Measurements from ENCODE around the gene RPTOR.
"Not testable (repeated sequence)": the region's sequence is repeated elsewhere in the genome, so short reads cannot be mapped to it uniquely, and the experiment has no call there.

RPTOR gene

DNA sequence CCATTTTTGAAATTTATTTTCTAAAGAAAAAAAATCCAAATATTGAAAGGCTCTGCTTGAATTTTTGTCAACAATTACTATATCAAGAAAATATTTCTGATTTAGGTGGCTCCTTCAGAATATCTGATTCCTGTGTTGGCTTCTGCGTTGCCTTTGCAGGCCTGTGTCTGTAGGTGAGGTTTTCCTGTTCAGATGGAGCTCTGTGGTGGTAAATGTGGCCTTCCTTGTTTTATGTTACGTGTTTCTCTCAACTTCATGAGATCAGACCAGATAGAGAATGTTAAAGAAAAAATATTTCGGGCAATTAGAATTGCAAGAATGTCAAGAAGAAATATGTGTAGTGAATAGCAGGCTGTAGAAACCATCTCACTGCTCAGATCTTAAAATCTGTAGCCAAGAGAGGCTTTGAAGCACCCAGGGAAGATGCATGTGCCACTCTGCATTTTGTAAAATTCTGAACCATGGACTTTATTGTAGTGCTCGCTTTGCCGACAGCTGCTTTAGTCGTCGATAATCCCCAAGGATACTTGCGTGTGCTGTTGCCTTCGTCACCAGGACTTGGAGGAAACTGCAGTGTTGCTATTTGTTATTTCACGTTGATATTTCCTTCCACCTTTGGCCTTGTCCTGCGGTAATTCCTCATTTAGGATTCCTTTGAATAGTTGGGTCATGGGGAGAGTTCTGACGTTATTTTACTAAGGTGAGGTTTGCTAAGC lies 69.9 kb downstream of the RPTOR start:
- DNase-seq (ENCODE audit: low read depth in 2 of 2) = no peak

DNA sequence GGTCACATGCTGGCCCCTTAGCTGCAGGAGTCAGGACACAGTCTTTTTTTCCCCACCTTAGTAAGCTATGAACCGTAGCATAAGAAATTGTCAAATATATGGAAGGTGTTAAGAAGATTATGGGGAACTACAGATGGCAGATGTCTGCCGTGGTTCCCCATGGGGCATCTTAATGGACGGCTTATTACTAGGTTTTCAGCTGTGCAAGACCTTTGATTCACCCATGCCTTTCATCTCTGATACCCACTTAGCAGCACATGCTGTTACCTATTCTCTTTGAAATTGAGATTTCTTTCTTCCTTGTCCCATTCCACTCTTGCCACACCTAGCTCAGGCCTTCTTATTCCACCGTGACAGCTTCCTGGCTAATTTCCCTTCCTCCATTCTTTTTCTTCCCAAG lies 70.7 kb downstream of the RPTOR start:
- DNase-seq (ENCODE audit: low read depth in 2 of 2) = no peak

DNA sequence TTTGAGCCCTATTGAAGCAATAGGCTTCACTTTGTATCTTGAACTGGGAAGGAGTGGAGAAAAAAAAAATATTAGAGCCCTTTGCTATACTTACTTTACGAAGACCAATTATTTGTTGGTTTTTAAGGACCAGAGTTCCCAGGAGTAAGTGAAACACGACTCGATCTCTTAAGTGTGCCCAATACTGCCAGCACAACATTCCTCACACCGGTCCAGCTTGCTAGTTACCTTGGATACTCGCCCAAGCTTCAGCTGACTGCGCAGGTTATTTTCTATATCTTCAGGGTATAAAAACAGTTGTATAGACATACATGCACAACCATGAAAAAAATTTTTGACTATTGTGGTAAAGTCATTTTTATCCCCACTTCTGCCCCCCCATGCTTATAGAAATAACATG lies 72.1 kb downstream of the RPTOR start:
- no peak for DNase-seq (ENCODE audit: low read depth in 2 of 2)

DNA sequence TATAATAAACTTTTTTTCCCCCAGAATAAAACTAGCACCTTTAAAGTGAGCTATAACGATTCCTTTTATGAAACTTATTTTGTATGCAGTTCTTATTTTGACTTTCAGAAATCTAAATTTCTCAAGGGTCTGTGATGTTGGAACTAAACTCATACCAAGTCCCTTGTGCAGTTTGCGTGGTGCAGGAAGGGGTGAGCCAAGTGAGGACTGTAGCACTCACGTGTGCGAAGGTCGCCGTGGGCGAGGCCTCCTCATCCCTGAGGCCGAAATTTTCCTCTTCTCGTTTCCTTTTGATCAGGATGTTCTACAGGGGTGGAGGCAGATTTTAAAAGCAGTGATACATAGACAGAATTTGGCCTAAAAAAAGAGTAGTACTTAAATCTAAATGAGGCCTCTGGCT lies 73.7 kb downstream of the RPTOR start:
- no peak for DNase-seq (ENCODE audit: low read depth in 2 of 2)

DNA sequence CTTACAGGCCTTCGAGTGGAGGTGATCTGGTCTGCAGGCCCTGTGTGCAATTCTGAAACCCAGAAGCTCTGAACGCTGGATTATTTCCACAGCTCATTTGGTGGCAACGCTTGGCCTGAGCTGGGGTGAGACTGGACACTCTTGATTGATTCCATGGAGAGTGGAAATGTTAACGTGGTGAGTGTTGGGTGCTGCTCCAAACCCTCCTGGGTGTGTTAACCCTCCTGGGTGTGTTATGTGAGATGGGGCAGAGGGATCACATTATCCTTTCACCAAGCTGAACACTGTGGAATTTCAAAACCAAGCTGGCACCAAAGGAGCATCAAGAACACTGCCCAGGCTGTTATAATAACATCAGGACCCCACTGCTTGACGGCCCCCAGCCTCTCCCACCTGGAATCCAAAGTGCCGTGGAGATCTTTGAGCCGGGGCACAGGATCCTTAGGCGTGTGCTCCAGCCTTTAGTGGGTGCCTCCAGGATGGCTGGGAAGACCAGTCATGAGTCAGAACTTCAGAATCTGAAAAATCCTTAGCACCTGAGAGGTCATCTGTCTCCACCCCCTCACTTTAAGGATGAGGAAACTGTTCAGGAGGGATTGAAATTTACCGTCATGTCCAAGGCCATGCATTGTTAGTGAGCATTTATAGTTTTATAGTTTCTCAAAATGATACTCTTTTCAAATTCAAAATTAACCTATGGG lies 75.0 kb downstream of the RPTOR start:
- DNase-seq (ENCODE audit: low read depth in 2 of 2) = no peak

DNA sequence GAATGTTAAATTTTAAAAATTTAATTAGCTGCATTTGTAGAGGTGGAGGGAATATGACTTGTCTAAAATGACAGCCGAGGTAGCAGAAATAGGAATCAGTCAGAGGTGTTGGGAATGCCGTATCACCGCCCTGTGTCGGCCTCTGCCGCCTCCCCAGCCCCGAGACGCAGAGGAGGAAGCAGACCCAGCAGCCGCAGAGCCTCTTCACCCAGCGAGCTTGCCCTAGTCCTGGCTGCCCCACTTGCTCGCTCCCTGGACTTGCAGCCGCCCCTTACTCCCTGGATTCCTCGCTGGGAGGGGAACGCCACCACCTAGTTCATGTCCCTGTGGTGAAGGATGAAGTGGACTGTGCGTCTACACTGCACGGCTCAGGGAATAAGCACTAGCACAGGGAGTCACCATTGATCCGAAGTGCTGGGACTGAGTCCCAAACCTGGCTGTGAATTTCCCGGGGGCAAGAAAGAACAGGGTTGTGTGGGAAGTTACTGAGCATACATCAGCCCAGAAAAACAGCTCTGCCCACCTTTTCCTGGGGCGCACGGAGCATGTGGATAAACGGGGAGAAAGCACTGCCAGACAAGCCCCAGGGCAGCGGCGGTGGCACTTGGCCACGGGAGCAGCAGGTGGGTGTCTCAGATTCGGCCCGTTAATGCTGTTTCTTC lies 76.8 kb downstream of the RPTOR start:
- DNase-seq (ENCODE audit: low read depth in 2 of 2) = no peak

DNA sequence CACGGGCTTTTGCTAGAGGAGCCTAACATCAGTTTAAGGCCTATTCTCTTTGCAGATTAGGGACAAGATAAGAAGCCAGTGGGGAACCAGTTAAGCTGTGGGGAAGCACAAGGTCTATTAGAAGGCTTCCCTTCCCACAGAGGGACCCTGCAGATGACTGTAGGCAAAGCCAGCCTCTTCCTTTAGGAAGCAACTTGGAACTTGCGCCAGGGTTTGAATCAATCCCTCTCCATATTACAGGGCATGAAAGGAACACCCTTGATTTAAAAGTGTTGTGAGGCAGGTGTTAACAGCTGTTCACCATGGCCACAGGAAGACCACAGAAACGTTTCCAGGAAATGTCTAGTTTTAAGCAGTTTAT lies 77.3 kb downstream of the RPTOR start:
- no peak for DNase-seq (ENCODE audit: low read depth in 2 of 2)

DNA sequence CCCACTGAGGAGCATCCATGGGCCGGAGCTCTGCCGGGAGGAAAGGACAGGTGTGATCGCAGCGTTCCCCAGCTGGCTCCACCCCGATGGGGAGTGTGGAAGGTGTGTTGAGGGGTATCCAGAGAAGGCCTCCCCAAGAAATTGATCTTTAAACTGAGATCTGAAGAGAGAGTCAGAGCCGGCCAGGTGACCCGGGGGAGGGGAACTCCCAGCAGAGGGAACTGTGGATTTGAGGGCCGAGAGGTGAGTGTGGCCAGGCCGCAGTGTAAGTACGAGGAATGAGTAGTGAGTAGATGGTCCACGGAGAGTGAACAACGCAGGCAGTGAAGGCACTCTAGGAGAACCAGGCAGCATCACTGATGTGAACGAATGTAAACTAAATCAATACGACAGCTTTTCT lies 80.2 kb downstream of the RPTOR start:
- DNase-seq (ENCODE audit: low read depth in 2 of 2) = no peak

DNA sequence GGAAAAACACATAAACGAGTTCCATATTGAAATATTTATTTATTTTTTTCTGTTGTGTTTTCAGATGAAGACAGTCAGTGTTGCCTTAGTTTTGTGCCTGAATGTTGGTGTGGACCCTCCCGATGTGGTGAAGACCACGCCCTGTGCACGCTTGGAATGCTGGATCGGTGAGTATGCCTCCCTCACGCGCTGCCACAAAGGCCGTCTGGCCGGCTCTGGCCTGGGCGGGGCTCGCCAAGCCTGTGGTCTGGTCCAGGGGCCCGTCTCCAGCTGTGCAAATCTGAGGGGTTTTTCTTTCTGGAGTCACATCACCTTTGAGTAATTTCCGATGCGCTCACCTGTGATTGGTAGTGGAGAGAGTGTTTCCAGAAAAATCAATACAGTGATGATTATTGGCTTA lies 81.0 kb downstream of the RPTOR start:
- no peak for DNase-seq (ENCODE audit: low read depth in 2 of 2)

DNA sequence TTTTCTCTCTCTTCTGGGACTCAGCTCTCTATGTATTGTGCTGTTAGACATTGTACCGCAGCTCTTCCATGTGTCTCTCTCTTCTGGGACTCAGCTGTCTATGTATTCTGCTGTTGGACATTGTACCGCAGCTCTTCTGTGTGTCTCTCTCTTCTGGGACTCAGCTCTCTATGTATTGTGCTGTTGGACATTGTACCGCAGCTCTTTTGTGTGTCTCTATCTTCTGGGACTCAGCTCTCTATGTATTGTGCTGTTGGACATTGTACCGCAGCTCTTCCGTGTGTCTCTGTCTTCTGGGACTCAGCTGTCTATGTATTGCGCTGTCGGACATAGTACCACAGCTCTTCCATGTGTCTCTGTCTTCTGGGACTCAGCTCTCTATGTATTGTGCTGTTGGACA lies 84.2 kb downstream of the RPTOR start:
- not testable (repeated sequence) for DNase-seq (ENCODE audit: low read depth in 2 of 2)

DNA sequence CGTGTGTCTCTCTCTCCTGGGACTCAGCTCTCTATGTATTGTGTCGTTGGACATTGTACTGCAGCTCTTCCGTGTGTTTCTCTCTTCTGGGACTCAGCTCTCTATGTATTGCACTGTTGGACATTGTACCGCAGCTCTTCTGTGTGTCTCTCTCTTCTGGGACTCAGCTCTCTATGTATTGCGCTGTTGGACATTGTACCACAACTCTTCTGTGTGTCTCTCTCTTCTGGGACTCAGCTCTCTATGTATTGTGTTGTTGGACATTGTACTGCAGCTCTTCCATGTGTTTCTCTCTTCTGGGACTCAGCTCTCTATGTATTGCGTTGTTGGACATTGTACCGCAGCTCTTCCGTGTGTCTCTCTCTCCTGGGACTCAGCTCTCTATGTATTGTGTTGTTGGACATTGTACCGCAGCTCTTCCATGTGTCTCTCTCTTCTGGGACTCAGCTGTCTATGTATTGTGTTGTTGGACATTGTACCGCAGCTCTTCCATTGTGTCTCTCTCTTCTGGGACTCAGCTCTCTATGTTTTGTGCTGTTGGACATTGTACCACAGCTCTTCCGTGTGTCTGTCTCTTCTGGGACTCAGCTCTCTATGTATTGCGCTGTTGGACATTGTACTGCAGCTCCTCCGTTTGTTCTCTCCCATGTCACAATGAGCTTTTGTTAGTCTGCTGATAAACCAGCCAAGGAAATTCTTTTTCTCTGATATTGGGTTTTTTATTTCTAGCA lies 84.8 kb downstream of the RPTOR start:
- DNase-seq (ENCODE audit: low read depth in 2 of 2) = no peak

DNA sequence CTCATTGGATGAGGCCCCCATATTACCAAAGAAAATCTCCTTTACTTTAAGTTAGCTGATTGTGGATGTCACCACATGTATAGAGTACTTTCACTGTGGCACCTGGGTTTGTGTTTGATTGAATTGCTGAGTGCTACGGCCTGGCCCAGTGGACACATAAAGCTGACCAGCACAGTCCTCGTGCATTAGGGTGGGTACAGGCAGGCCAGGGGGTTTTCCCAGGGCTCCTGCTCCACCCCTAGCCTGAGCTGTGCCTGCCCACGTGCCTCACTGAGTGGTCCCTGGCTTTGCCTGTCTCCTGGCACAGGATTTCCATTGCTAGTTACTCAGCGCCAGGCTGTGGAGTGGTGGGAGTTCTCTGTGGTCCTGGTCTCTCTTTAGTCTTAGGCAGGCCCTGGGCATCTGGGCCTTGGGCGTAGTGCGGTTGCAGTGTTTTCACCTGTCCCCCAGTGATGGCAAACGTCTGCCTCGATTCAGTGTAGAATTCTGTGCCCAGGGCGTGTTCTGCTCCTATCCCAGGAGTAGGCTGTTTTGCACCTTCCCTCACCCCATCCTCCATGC lies 86.0 kb downstream of the RPTOR start:
- no peak for DNase-seq (ENCODE audit: low read depth in 2 of 2)

DNA sequence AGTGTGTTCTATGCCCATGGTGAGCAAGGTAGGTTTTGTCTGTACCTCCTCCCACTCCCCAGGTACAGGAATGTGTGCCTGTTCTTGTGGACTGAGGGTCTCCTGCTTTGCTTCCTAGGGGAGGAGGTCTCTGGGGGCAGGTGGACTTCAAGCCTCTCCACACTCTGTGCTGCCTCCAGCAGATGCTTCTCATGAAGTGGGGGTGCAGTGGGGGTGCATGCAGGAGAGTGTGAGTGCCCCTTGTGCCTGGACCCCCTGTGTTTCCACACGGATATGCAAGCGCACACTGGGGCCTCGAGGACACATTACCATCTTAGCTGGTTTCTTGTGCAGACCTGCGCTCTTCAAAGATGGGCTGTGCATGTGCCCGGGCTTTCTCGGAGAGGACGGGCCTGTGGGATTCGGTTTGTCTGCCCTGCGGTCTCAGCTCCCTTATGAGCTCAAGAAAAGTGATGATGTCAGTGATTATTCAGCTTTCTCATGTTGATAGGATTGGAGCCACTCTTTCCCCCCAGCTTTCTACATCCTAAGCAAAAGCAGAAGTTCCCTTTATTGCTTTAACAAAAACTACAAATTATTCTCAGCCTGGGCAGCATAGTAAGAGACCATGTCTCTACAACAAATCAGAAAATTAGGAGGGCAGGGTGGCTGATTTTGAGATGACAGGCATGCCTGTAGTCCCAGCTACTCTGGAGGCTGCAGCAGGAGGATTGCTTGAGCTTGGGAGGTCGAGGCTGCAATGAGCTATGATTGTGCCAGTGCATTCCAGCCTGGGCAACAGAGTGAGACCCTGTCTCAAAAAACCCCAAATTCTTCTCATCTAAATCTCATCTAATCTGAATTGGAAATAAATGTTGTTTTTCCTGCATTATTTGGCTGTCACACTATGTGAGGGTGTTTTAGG lies 86.8 kb downstream of the RPTOR start:
- DNase-seq (ENCODE audit: low read depth in 2 of 2) = no peak

DNA sequence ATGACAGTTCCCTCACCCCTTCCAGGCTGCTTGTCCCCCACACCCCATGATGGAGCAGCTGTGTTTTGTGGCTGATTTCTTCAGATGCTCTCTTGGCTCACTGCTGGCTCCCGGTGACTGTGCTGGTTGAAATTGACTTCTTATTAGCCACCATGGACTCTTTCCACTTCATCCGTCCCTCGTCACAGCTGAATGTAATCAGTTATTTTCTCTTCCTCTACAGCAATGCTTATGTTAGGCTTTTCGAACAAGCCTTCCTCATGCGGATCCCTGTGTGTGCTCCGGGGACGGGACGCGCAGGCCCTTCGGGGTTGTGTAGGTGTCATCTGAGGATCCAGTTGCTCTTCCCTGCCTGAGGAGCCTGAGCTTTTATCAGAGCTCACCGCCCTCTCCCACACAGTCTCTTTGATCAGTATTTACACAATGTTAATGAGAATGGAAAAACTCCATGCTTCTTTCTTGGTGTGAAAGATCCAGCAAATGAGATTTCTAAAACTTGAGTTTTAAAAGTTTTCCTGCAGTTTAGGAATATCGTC lies 87.5 kb downstream of the RPTOR start:
- no peak for DNase-seq (ENCODE audit: low read depth in 2 of 2)

DNA sequence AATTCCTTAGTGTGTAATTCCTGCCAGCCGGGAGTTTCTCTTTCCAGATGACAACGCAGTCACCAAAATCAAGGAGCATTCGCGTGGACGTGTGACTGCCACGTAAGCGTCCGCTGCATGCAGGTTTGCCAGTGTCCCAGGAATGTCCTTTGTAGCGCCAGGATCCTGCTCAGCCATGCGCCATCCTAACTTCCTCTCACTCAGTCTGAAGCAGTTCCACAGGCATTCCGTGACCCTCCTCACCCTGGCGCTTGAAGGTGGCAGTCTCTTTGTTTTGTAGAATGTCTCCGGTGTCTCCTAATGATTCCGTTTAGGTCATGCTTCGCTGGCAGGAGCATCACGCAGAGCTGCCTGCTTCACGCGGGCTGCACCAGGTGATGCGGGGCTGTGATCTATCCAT lies 88.6 kb downstream of the RPTOR start:
- DNase-seq (ENCODE audit: low read depth in 2 of 2) = no peak

DNA sequence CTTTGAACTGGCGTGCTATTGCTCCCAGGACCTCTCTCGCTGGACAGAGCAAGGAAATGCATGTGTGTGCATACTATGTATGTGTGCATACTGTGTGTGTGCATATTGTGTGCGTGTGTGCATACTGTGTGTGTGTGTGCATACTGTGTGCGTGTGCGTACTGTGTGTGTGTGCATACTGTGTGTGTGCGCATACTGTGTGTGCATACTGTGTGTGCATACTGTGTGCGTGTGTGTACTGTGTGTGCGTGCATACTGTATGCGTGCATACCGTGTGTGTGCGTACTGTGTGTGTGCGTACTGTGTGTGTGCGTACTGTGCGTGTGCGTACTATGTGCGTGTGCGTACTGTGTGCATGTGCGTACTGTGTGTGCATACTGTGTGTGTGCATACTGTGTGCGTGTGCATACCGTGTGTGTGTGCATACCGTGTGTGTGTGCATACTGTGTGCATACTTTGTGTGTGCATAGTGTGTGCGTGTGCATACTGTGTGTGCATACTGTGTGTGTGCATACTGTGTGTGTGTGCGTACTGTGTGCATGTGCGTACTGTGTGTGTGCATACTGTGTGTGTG lies 89.4 kb downstream of the RPTOR start:
- no peak for DNase-seq (ENCODE audit: low read depth in 2 of 2)

DNA sequence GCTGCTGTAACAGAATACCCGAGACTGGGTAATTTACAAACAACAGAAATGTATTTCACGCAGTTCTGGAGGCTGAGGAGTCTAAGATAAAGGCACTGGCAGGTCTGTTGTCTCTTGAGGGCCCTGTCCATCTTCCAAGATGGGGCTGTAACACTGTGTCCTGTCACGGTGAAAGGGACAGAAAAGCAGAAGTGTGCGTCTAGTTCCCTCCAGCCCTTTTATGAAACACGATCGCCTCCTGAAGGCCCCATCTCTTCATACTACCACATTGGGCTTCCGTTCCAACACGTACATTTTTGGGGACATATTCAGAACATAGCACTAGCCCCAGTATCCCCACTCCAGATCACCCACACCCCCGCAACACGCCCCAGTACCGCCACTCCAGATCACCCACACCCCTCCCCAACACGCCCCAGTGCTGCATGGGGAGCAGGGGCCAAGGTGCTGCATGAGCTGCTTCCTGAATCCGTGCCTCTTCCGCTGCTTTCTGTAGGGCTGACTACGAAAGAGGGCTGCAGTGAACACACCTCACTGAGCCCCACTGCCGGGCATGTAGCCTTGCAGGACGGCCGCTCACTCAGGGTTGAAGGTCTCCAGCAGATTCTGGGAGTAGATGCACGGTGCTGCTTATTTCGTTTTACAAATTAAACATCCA lies 91.9 kb downstream of the RPTOR start:
- DNase-seq (ENCODE audit: low read depth in 2 of 2) = no peak

DNA sequence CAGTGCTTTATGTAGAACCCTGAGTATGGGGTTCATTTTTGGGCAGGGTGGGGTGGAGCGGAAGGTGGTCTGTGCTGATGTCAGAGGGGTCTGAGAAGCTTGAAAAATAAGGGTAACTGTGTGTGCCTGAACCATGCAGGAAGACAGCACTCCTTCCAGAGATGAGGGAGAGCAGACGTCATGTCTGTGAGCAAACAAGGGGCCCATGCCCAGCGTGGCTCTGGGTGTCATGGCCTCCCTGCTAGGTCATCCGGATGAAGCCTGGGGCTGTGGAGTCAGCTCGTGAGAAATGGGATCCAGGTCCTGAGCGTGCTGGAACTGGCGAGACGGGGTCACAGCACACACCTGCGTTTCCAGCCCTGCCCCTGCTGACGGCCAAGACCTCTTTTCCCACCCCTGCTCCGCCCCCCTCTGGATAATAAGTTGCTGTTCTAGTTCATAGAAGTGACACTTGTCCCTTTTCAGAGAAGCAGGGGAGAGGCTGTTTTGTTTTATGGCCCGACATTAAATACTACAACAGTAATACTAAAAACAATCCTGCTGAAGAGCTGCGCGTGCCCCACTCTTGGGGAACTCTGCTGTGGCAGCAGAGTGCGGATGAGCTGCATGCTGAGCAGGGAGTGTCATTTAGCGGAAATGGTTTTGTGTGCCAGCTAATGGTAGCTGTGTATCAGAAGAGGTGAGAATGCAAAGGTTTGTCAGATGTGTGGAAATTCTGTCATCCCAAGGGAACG lies 92.6 kb downstream of the RPTOR start:
- DNase-seq (ENCODE audit: low read depth in 2 of 2) = no peak

DNA sequence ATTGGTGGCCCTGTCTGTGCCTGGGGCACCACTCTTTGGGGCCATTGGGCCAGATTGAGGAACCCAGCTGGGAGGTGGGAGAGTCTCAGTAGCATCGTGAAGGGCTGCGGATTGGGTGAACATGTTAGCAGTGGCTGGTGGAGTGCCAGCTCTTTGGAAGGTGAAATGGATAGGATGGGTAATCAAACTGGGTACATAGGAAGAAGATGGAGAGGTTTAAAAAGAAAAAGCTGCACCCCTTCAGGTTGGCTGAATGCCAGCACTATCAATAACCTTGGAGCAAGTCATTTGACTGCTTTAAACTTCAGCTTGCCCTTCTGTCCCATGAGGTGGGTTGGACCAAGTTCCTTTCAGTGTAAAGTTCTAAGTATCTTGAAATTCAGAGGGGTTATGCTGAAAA lies 95.0 kb downstream of the RPTOR start:
- no peak for DNase-seq (ENCODE audit: low read depth in 2 of 2)

All from stimulated activated CD8-positive, alpha-beta memory T cell treated with anti-CD3 and anti-CD28 coated beads, Interleukin-15, amount 100 ng/mL, for 48 hours (primary cell).